GM21360 (cell line): Measurements from ENCODE around the gene RPL27.
"Not testable (repeated sequence)": the region's sequence is repeated elsewhere in the genome, so short reads cannot be mapped to it uniquely, and the experiment has no call there.

Experiments
- ATAC-seq: cut with Tn5 transposase; IDR thresholded peaks from one replicate; pipeline ENCODE4 v1.9.1; 2021; ENCODE audit warnings: mild to moderate bottlenecking, moderate library complexity; ENCODE audit not compliant: unreplicated experiment

Gene RPL27

GRCh38 chr17:42992872-42993271 lies 5.3 kb upstream of the RPL27 start:
- no peak for ATAC-seq

- ATAC-seq = not testable (repeated sequence)
These were observed 4.3 kb upstream of the RPL27 start for GRCh38 chr17:42993913-42994312.

- ATAC-seq = no peak
These were observed 732 bp upstream of the RPL27 start for GRCh38 chr17:42997390-42997983.

- no peak for ATAC-seq
These were observed 845 bp downstream of the RPL27 start for GRCh38 chr17:42999003-42999525.

GRCh38 chr17:43000894-43001293 lies 2.7 kb downstream of the RPL27 start:
- not testable (repeated sequence) for ATAC-seq

- no peak for ATAC-seq
These were observed 5.4 kb downstream of the RPL27 start for GRCh38 chr17:43003542-43004172.

- peak; percentile 72 for ATAC-seq
These were observed 8.7 kb downstream of the RPL27 start, which contains the start of gene IFI35 for GRCh38 chr17:43006639-43007551. IFI35 (plus strand) TSS chr17:43006784; CDS start chr17:43006948, 164 bp downstream.

GRCh38 chr17:43010667-43011308 lies 12.6 kb downstream of the RPL27 start:
- ATAC-seq = no peak

GRCh38 chr17:43011728-43012472 lies 13.7 kb downstream of the RPL27 start:
- ATAC-seq = no peak

- ATAC-seq = no peak
These were observed 15.1 kb downstream of the RPL27 start for GRCh38 chr17:43013296-43013695.

GRCh38 chr17:43014020-43014648 lies 15.9 kb downstream of the RPL27 start:
- no peak for ATAC-seq

GRCh38 chr17:43014649-43015542 lies 16.7 kb downstream of the RPL27 start:
- no peak for ATAC-seq

- no peak for ATAC-seq
These were observed 17.4 kb downstream of the RPL27 start for GRCh38 chr17:43015579-43015978.

GRCh38 chr17:43016216-43016615 lies 18.0 kb downstream of the RPL27 start:
- no peak for ATAC-seq

- ATAC-seq = no peak
These were observed 20.0 kb downstream of the RPL27 start for GRCh38 chr17:43018008-43018853.

GRCh38 chr17:43018932-43019331 lies 20.7 kb downstream of the RPL27 start:
- no peak for ATAC-seq

GRCh38 chr17:43019418-43019817 lies 21.2 kb downstream of the RPL27 start:
- no peak for ATAC-seq
